Cardiac muscle cell (in vitro differentiated cells and primary cell): ENCODE results near the gene BEST2. TPM values are rescaled to one million over a fixed set of nuclear protein-coding genes. Genes with fewer than 3 reads are reported as not detected.
A peak's percentile ranks its signal among the peaks of the same experiment; 100 is the strongest.
"Not testable (repeated sequence)": the region's sequence is repeated elsewhere in the genome, so short reads cannot be mapped to it uniquely, and the experiment has no call there.

ENCODE experiments used
- DNase-seq, 2 donors: peaks; one replicate each; pipeline versions ENCODE4 v3.0.0 to v3.0.0-alpha.2; 2010 to 2017; ENCODE audit warnings: low read depth in 1 of 2, low spot score in 1 of 2
- H3K27ac ChIP-seq: fragments of 200-600 bp; sonication (generic); 2 replicates; pipeline ENCODE4 v1.5.1; 2016
- H3K27me3 ChIP-seq: fragments of 200-600 bp; sonication (generic); 2 replicates; pipeline ENCODE4 v1.6.0; 2016; ENCODE audit warnings: control low read depth
- H3K36me3 ChIP-seq: fragments of 200-600 bp; sonication (generic); 2 replicates; pipeline ENCODE4 v1.5.1; 2016; ENCODE audit warnings: control low read depth
- H3K4me1 ChIP-seq: fragments of 200-600 bp; sonication (generic); 2 replicates; pipeline ENCODE4 v1.8.1; 2017; ENCODE audit warnings: low read depth, mild to moderate bottlenecking, mixed run types
- H3K4me3 ChIP-seq: fragments of 200-600 bp; sonication (generic); 2 replicates; pipeline ENCODE4 v1.5.1; 2016; ENCODE audit warnings: mild to moderate bottlenecking
- H3K9me3 ChIP-seq: fragments of 200-600 bp; sonication (generic); 2 replicates; pipeline ENCODE4 v1.5.1; 2017; ENCODE audit warnings: low read depth, mild to moderate bottlenecking, control low read depth
- polyA plus RNA-seq: library from polyadenylated mRNA; unstranded; fragments of >200 nt; fragmentation: Nextera tagmentation; extraction: Ambion mirVana; gene quantifications from 2 replicates; pipeline ENCODE4 v1.2.1, GENCODE V29; 2016
- total RNA-seq: library from RNA; depleted of rRNA; stranded (reverse); fragments of >200 nt; gene quantifications from 2 replicates; pipeline ENCODE4 v1.2.3, GENCODE V29; 2016
- TF ChIP-seq, protein P1 (sequence below): IDR thresholded peaks from 2 replicates; pipeline ENCODE4 v1.5.1; 2012; ENCODE audit warnings: low read depth, mild to moderate bottlenecking, low read length

Gene BEST2
- total and polyA plus RNA-seq, 2 experiments from 2014 or later = not detected

DNA sequence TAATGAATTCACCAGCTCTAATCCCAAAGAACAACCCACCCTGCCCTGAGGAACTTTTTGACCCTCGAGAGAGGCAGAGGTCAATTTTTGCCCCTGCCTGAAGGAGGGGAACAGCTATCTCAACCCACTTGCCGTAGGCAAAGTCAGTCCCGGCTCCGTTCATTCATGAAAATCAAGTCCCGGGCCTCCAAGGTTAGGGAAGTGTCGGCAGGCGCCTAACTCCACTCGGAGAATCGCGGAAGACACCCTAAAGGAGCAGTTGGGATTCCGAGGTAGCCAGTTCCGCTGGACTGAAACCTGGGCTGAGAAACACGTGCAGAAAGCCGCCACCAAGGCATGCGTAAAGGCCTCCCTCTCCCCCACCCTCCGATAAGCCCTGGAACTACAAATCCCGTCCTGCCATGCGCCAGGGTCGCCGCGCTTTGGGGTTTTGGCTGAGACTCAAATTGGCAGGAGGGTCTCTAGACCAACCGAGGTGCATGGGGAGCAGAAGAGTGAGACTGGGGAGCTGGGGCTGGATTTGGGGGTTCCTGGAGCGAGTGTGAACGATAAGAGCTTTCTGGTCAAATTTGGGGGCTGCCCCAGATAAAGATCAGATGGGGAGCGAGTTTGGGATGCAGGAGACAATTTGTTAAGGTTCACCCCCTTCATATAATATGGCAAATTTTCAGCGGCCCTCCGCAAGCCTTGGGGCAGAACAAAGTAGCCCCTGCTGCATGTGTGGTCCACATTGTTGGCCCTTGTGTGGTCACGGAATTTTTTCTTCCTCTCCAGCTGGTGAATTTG is 27.8 kb upstream of the BEST2 start, which contains the start of gene TNPO2:
Gene TNPO2 (minus strand): TSS at position 292 of the 786 bp plus-strand sequence. CDS start 2,955 bp downstream, outside the sequence.
- Histone ChIP-seq H3K36me3 (no peaks in the 10 kb centered on the region), H3K27me3 (no peaks in the 10 kb centered on the region), H3K27ac (peak within 1 kb of the TSS; percentile 99), H3K9me3 (no peaks in the 10 kb centered on the region), H3K4me1 (peaks cover 7% of the 10 kb centered on the region), H3K4me3 (peak within 1 kb of the TSS; percentile 64)
- DNase-seq = peak; percentile 75 to 83
- TF ChIP-seq, protein P1, sequence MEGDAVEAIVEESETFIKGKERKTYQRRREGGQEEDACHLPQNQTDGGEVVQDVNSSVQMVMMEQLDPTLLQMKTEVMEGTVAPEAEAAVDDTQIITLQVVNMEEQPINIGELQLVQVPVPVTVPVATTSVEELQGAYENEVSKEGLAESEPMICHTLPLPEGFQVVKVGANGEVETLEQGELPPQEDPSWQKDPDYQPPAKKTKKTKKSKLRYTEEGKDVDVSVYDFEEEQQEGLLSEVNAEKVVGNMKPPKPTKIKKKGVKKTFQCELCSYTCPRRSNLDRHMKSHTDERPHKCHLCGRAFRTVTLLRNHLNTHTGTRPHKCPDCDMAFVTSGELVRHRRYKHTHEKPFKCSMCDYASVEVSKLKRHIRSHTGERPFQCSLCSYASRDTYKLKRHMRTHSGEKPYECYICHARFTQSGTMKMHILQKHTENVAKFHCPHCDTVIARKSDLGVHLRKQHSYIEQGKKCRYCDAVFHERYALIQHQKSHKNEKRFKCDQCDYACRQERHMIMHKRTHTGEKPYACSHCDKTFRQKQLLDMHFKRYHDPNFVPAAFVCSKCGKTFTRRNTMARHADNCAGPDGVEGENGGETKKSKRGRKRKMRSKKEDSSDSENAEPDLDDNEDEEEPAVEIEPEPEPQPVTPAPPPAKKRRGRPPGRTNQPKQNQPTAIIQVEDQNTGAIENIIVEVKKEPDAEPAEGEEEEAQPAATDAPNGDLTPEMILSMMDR = no peak

DNA sequence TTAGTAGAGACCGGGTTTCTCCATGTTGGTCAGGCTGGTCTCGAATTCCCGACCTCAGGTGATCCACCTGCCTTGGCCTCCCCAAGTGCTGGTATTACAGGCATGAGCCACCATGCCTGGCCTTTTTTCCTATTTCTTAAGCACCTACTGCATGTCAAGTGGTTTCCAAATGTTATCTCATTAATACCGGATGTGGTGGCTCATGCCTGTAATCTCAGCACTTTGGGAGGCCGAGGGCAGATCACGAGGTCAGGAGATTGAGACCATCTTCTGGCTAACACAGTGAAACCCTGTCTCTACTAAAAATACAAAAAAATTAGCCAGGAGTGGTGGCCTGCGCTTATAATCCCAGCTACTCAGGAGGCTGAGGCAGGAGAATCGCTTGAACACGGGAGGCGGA is 26.0 kb upstream of the BEST2 start:
- not testable (repeated sequence) for DNase-seq, H3K27me3 ChIP-seq, H3K27ac ChIP-seq

DNA sequence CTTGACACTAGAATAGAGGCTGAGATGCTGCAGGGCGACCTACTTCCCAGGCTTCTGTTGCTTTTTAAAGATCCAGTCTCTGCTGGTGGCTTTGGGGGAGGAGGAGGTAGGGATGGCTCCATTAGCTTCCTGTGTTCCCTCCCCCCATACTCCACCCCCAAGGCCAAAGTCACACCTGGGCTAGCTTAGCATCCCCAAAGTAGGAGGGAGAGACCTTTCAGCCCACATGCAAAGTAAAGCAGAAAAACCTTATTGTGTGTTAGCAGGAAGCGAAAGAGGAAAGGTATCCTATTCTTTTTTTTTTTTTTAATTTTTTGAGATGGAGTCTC is 24.6 kb upstream of the BEST2 start:
- H3K4me1 ChIP-seq = no peaks in the 10 kb centered on the region
- H3K27me3 ChIP-seq = no peaks in the 10 kb centered on the region
- H3K9me3 ChIP-seq = no peaks in the 10 kb centered on the region
- no peak overlapping the region for H3K27ac ChIP-seq
- no peak for DNase-seq
- H3K4me3 ChIP-seq = no peak overlapping the region
- TF ChIP-seq, protein P1 = no peak
- H3K36me3 ChIP-seq = peaks cover 9% of the 10 kb centered on the region

More for the DNA sequence above, 26.0 kb upstream of the BEST2 start:
- H3K4me1 ChIP-seq, H3K4me3 ChIP-seq, H3K36me3 ChIP-seq, H3K9me3 ChIP-seq: not testable (repeated sequence)

DNA sequence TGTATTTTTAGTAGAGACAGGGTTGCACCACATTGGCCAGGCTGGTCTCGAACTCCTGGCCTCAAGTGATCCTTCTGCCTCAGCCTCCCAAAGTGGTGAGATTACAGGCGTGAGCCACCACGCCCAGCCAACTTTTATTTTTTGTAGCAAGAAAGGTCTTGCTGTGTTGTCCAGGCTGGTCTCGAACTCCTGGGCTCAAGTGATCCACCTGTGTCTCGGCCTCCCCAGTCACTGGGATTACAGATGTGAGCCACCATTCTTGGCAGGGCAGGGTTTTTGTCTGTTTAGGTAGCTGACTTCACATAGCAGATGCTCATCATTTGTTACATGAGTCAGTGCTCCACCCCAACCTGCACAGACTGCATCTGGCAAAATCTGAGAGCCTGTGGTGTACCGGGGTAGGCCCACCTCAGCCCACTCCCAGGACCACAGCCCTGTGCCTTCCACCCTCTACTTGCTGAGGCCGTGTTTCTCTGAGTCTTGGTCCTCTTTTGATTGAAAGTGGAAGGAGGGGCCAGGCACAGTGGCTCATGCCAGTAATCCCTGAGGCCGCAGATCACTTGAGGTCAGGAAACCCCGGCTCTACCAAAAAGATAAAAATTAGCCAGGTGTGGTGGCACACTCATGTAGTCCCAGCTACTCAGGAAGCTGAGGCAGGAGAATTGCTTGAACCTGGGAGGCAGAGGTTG is 23.7 kb upstream of the BEST2 start:
- TF ChIP-seq, protein P1 = no peak
- H3K9me3 ChIP-seq = no peaks in the 10 kb centered on the region
- no peak for DNase-seq

DNA sequence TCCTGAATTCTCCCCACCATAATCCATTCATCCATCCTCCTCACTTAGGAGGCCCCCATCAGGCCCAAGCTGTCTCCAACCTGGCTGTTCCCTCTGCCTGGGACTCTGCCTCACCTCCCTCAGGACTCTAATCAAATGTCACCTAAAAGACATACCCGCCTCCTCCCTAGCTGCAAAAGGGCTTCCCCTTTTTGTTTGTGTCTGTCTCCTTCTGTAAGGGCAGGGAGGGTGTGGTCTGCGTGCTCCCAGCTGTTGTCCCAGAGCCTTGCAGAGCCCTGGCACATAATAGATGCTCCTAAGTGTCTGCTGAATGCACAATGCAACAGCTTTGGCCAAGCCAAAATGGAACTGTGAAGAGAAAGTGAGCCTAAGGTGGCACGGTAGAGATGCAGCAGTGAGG is 21.5 kb upstream of the BEST2 start:
- H3K36me3 ChIP-seq = peaks cover 9% of the 10 kb centered on the region
- no peak for DNase-seq
- H3K27ac ChIP-seq = no peak overlapping the region
- H3K9me3 ChIP-seq = no peaks in the 10 kb centered on the region
- TF ChIP-seq, protein P1 = no peak
- H3K4me3 ChIP-seq = no peak overlapping the region
- H3K27me3 ChIP-seq = no peaks in the 10 kb centered on the region
- peaks cover 6% of the 10 kb centered on the region for H3K4me1 ChIP-seq

More for the DNA sequence above, 23.7 kb upstream of the BEST2 start:
- no peaks in the 10 kb centered on the region for H3K27me3 ChIP-seq
- H3K4me3 ChIP-seq = no peak overlapping the region
- peaks cover under 1% of the 10 kb centered on the region for H3K4me1 ChIP-seq
- H3K36me3 ChIP-seq = peaks cover 9% of the 10 kb centered on the region
- no peak overlapping the region for H3K27ac ChIP-seq

DNA sequence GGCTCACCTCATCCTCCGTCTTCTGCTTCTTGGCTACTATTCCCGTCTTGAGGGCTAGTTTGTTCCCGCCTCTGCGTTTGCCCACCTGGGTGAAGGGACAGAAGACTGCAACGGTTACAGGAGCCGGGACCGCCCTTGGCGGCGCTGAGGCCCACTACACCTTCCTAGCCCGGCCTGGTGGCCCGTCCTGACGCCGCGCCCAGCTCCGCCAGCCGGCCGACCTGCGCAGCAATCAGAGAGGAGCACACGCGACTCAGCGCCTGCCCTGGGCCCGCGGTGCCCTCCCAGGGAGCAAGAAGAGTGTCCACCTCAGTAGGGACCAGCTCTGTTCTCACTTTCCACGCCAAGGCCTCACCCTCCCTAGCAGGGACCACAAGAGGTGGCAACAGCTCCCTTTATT is 20.3 kb upstream of the BEST2 start:
- no peak overlapping the region for H3K4me3 ChIP-seq
- DNase-seq = no peak
- H3K4me1 ChIP-seq = peaks cover 6% of the 10 kb centered on the region
- no peaks in the 10 kb centered on the region for H3K27me3 ChIP-seq
- H3K36me3 ChIP-seq = peaks cover 9% of the 10 kb centered on the region
- TF ChIP-seq, protein P1 = no peak
- no peaks in the 10 kb centered on the region for H3K9me3 ChIP-seq
- no peak overlapping the region for H3K27ac ChIP-seq
